Activated T-cell treated with anti-CD3 and anti-CD28 coated beads, Interleukin-2, amount 50 U/mL, for 24 hours (primary cell): ENCODE measurements around the gene RRBP1.

Source experiments
- DNase-seq: peaks from one replicate; pipeline ENCODE4 v3.0.0-alpha.2; 2020
- H3K27ac Mint-ChIP-seq: 2 replicates; pipeline ENCODE4 v1.8.0; 2020; ENCODE audit warnings: mild to moderate bottlenecking, mixed read lengths
- H3K27me3 Mint-ChIP-seq: 2 replicates; pipeline ENCODE4 v1.8.0; 2020; ENCODE audit warnings: mixed read lengths
- H3K36me3 Mint-ChIP-seq: 2 replicates; pipeline ENCODE4 v1.8.0; 2020; ENCODE audit warnings: low read depth, mixed read lengths
- H3K4me1 Mint-ChIP-seq: 2 replicates; pipeline ENCODE4 v1.8.0; 2020; ENCODE audit warnings: low read depth, mixed read lengths
- H3K4me3 Mint-ChIP-seq: 2 replicates; pipeline ENCODE4 v1.8.0; 2020; ENCODE audit warnings: mild to moderate bottlenecking, moderate library complexity, mixed read lengths
- H3K9me3 Mint-ChIP-seq: 2 replicates; pipeline ENCODE4 v1.8.0; 2020; ENCODE audit warnings: mixed read lengths

RRBP1 gene

DNA sequence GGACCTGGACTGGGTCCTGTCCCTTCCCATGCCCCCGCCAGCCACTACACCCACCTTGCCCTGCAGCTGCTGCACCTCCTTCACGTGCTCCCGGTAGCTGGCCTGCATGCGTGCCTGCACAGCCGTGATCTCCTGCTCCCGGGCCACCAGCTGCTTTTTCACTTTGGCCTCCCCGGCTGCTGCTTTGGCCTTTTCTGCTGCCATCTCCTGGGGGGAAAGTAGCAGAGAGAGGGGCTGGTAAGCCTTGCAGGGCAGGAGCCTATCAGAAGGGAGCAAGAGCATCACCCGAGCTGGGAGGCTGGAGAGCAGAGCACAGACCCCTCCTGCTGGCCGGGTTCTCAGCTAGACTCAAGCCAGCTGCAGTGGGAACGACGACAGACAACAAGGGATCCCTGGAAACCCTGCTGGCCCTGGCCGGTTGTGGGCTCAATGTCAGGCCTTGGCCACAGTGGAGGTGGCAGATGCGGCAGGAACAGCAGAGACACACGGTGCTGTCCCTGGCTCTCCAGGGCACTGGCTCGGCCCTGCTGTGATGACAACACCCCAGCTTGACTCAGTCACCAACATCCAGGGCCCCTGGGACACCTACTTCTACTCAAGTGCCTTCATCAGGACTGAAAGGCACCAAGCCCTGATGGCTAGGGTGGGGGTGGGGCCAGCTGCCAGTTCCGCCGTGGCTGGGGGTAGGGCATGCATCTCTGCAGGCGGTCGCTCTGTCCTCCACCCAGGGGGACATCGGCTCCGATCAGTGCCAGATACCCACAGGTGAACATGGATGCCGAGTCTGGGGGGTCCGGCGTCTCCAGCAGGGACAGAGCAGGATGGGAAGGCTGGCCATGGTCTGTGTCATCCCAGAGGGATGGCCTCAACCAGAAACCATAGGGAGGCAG is 45.3 kb downstream of the RRBP1 start:
- Mint-ChIP-seq H3K27ac (no peak overlapping the region), H3K36me3 (peaks cover 58% of the 10 kb centered on the region), H3K4me1 (no peaks in the 10 kb centered on the region), H3K4me3 (no peak overlapping the region), H3K9me3 (no peaks in the 10 kb centered on the region), H3K27me3 (no peaks in the 10 kb centered on the region)
- no peak for DNase-seq

DNA sequence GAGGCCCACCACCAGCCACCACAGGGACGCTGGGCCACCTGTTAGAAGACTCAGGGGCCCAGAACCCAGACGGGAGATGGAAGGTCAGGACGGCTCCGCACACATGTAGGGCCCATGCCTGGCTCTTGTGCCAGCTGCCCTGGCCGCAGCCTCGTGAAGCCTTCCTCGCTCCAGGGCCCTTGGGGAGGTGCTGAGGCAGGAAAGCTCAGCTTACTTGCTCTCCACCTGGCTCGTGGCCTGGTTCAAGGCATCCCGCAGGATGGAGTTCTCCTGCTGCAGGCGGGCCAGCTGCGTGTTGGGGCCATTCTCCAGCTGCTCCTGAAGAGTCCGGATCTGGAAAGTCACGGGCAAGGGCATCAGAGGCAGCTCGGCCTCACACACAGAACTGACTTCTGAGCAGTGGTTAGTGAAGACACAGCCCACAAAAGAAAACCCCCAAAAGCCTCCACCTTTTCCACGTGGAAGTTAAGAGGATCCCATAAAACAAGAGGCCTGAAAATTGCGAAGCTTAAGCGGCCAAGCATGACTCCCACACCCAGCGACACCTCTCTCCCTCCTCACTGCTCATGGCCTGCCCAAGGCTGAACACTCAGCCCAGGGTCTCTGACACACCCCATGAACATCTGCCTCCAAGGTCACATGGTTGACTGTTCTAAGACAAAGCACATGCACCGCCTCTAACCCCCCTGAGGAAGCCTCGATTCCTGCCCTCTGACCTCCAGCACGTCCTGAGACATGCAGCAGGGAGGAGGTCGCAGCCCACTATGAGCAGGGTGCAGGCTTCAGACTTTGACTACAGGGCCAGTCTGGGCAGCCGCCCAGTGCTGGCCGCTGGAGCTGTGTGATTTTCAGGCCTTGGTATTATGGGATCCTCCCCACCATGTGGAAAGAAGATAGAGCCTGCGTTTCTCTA is 46.5 kb downstream of the RRBP1 start:
- no peaks in the 10 kb centered on the region for H3K4me1 Mint-ChIP-seq
- H3K9me3 Mint-ChIP-seq: no peaks in the 10 kb centered on the region
- no peak overlapping the region for H3K27ac Mint-ChIP-seq
- no peak overlapping the region for H3K4me3 Mint-ChIP-seq
- no peak for DNase-seq
- peaks cover 59% of the 10 kb centered on the region for H3K36me3 Mint-ChIP-seq
- H3K27me3 Mint-ChIP-seq: no peaks in the 10 kb centered on the region

GRCh38 chr20:17634661-17635331 is 47.2 kb downstream of the RRBP1 start:
- H3K4me3 Mint-ChIP-seq: no peak overlapping the region
- H3K27ac Mint-ChIP-seq: no peak overlapping the region
- H3K36me3 Mint-ChIP-seq: peaks cover 55% of the 10 kb centered on the region

DNA sequence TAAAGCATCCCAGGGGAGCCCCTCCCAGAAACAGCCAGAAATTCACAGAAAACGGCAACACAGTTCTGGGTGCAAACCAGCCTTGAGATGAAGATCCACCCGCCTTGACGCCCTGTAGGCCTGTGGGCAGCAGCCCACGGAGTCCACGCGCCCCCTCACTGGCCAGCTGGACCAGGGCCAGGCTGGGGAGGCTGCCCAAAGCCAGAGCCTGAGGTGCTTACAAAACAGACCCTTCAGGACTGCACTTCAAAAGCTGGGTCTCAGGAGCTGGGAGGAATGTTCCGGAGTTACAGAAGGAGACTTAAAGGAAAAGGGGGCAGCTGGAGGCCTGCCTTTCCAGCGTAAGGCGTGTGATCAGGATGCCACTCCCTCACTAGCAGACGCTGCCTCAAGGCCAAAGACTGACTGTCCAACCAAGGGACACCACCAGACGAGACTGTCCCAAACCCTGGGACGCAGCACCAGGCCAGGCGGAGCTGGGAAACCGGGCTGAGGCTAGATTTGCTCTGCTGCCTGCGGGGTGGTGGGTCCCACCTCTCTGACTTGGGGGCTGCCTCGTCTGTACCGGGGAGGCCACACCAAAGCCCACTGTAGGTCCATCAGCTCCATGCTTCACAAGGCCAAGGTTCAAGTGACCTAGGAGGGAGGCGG is 48.1 kb downstream of the RRBP1 start:
- Mint-ChIP-seq H3K27me3 (no peaks in the 10 kb centered on the region), H3K4me3 (no peak overlapping the region), H3K36me3 (peaks cover 50% of the 10 kb centered on the region), H3K9me3 (no peaks in the 10 kb centered on the region), H3K27ac (no peak overlapping the region), H3K4me1 (no peaks in the 10 kb centered on the region)
- no peak for DNase-seq

More at GRCh38 chr20:17634661-17635331, 47.2 kb downstream of the RRBP1 start:
- Mint-ChIP-seq H3K27me3 (no peaks in the 10 kb centered on the region), H3K9me3 (no peaks in the 10 kb centered on the region), H3K4me1 (no peaks in the 10 kb centered on the region)
- no peak for DNase-seq

DNA sequence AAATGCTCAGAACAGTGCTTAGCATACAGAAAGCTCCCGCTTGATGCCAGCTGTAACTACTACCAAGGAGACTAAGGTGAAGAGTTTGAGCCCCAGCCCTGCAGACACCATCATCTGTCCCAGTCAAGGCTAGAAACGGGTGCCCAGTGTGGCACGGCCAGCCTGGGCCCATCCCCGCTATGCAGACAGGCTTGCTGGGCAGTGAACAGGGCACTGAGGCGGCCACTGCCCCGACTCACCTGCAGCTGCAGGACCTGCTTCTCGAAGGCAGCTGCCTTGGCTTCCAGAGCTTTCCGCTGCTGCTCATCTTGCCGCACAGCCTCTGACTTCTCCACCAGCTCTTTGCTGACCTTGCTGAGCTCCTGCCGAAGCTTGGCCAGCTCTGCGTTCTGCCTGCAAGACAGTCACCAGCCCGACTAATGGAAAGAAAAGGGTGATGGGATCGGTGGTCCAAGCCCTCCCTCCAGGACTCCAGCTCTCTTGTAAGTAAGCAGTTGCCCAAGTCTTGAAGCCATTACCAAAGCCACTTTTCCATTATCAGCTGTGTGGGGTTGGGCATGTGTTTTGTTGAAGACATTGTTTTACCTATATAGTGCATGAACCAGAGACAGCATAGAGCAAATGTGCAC is 48.7 kb downstream of the RRBP1 start:
- Mint-ChIP-seq H3K27ac (no peak overlapping the region), H3K4me1 (no peaks in the 10 kb centered on the region), H3K27me3 (no peaks in the 10 kb centered on the region), H3K9me3 (no peaks in the 10 kb centered on the region), H3K4me3 (no peak overlapping the region), H3K36me3 (peaks cover 54% of the 10 kb centered on the region)
- DNase-seq: no peak

DNA sequence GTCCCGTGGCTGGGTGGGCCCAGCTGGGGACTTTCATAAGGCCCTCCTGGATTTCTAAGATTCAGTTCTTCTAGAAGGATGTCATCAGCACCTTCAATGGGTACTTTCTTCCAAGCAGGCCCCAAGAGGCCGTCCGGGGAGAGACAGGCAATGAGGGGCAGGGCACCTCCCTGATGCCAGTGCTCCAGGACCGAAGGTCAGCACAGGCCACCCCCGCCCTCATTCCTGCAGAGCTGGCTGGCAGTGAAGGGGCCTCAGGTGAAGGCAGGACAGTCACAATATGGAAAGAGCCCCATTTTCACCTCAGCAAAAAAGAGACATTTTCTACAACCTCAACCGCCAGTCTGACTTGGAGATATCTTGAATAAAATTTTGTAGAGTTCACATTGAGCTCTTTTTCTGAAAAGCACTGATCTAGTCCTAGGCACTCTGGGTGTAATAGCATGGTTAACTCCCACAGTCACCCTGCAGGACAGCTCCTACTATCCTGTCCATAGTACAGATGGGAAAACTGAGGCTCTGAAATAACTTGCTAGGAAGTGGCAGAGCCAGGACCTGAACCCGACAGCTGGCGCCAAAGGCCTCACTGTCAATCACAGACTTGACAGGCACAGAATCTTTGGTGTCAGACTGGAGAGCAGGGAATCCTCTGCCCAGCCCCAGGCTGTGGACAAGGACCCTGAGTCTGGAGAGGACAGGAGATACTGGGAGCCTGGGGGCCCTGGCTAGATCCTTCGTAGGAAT is 50.3 kb downstream of the RRBP1 start:
- no peak overlapping the region for H3K4me3 Mint-ChIP-seq
- H3K27ac Mint-ChIP-seq: no peak overlapping the region
- no peaks in the 10 kb centered on the region for H3K9me3 Mint-ChIP-seq
- H3K36me3 Mint-ChIP-seq: peaks cover 68% of the 10 kb centered on the region
- H3K27me3 Mint-ChIP-seq: no peaks in the 10 kb centered on the region
- H3K4me1 Mint-ChIP-seq: no peaks in the 10 kb centered on the region
- DNase-seq: no peak

DNA sequence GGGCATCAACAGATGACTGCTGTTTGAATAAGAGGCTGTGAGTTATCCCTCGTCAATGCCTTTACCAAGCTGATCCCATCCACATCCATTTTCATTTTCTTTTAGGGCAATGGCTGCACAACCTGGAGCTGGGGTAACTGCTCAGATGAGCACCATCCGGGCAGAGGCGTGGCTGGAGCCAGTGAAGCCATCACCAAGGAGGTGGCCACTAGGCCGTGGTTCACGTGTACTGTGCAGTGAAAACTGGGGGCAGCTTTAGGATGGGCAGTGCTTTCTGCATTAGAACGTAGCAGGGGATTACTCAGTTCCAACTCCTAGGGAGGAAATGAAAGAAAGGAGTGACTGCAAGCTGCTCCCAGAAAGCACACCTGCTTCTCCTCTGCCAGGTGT is 51.2 kb downstream of the RRBP1 start:
- no peaks in the 10 kb centered on the region for H3K4me1 Mint-ChIP-seq
- peaks cover 69% of the 10 kb centered on the region for H3K36me3 Mint-ChIP-seq
- H3K27me3 Mint-ChIP-seq: no peaks in the 10 kb centered on the region
- no peak overlapping the region for H3K4me3 Mint-ChIP-seq
- H3K27ac Mint-ChIP-seq: no peak overlapping the region
- H3K9me3 Mint-ChIP-seq: no peaks in the 10 kb centered on the region
- DNase-seq: no peak

DNA sequence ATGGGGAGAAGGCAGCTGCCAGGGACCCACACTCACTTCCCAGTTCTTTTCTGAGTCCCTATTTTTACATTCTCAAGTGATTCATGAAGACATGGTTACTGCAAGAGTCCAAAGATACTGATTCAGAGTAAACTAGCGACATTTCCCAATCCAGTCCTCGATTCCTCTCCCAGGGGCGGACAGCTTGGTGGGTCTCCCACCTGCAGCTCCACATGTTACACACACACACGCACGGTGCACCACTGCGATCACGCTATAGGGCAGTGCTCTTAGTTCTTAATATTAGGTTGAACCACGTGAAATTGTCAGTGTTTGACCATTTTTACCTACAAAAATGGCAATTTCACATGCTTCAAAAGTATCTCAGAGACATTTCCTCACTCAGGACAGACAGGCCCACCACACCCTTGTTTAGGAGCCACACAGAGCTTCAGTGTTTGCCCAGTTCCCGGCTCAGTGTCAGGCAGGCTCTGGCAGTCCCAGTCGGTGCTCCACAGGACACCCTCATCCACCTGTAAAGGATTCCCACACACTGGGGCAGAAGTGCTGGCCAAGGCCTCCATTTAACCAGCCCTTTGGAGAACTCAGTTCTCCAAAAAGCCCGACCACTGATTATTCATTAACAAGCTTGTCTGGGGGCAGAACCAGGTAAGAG is 51.8 kb downstream of the RRBP1 start:
- Mint-ChIP-seq H3K36me3 (peaks cover 68% of the 10 kb centered on the region), H3K27me3 (no peaks in the 10 kb centered on the region), H3K27ac (no peak overlapping the region)

DNA sequence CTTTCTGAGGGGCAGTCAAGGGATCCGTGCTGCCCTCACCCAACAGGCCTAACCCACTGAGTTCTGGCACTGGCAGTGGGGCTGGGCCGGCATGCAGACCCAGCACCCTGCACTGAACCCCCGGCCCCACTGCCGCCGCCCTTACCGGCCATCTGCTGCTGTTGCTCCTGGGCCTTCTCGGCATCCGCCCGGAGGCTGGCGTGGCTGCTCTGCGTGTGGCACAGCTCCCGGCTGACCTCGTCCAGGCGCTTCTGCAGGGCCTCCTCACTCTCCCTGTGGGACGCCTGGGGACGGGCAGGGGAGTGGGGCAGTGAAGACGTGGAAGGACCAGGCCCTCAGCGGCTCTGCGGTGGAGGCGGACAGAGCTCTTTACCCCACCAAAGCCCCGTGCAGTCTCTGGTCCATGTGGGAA is 52.4 kb downstream of the RRBP1 start:
- Mint-ChIP-seq H3K4me1 (no peaks in the 10 kb centered on the region), H3K27ac (no peak overlapping the region), H3K27me3 (no peaks in the 10 kb centered on the region), H3K9me3 (no peaks in the 10 kb centered on the region), H3K4me3 (no peak overlapping the region), H3K36me3 (peaks cover 65% of the 10 kb centered on the region)
- DNase-seq: no peak

More for the DNA sequence above, 51.8 kb downstream of the RRBP1 start:
- DNase-seq: no peak
- H3K4me3 Mint-ChIP-seq: no peak overlapping the region
- no peaks in the 10 kb centered on the region for H3K9me3 Mint-ChIP-seq
- H3K4me1 Mint-ChIP-seq: no peaks in the 10 kb centered on the region

- no peak for DNase-seq
- no peaks in the 10 kb centered on the region for H3K27me3 Mint-ChIP-seq
- no peak overlapping the region for H3K4me3 Mint-ChIP-seq
- no peak overlapping the region for H3K27ac Mint-ChIP-seq
- no peaks in the 10 kb centered on the region for H3K4me1 Mint-ChIP-seq
- no peaks in the 10 kb centered on the region for H3K9me3 Mint-ChIP-seq
- peaks cover 63% of the 10 kb centered on the region for H3K36me3 Mint-ChIP-seq
Observed at GRCh38 chr20:17629025-17629424, 53.0 kb downstream of the RRBP1 start.

DNA sequence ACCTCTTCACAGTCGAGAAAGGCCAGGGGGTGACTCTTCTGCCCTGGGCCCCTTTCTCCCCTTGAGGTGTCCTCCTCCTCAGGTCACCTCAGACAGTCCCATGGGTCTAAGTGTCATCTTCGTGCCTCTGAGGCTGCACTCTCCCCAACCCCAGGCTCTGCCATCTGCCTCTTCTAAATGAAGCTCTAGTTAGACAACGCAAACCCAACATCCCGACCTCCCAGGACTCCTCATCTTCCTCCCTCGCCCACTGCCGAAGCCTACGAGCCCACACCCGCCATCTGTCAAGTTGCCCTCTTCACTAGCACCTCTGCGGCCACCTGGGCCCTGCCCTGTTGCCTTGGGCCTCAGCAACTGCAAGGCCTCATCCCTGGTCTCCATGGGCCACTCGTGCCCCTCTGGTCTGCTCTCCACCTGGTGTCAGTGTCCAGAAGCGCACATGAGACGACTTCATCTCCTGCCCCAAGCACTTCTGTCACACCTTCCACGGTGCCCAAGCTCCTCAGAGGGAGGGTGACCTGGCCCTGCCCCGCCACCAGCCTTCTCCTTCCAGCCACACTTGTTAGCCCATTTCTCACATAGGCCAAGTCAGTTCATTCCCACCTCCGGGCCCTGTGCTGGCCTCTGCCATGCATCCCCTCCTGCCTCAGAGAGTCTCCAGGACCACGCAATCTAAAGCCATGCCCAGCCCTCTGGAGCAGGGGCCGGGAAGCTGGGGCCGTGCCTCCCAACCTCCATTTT is 53.8 kb downstream of the RRBP1 start:
- H3K4me1 Mint-ChIP-seq: no peaks in the 10 kb centered on the region
- no peak for DNase-seq
- H3K9me3 Mint-ChIP-seq: no peaks in the 10 kb centered on the region
- H3K36me3 Mint-ChIP-seq: peaks cover 61% of the 10 kb centered on the region
- H3K4me3 Mint-ChIP-seq: no peak overlapping the region
- H3K27ac Mint-ChIP-seq: no peak overlapping the region
- H3K27me3 Mint-ChIP-seq: no peaks in the 10 kb centered on the region

DNA sequence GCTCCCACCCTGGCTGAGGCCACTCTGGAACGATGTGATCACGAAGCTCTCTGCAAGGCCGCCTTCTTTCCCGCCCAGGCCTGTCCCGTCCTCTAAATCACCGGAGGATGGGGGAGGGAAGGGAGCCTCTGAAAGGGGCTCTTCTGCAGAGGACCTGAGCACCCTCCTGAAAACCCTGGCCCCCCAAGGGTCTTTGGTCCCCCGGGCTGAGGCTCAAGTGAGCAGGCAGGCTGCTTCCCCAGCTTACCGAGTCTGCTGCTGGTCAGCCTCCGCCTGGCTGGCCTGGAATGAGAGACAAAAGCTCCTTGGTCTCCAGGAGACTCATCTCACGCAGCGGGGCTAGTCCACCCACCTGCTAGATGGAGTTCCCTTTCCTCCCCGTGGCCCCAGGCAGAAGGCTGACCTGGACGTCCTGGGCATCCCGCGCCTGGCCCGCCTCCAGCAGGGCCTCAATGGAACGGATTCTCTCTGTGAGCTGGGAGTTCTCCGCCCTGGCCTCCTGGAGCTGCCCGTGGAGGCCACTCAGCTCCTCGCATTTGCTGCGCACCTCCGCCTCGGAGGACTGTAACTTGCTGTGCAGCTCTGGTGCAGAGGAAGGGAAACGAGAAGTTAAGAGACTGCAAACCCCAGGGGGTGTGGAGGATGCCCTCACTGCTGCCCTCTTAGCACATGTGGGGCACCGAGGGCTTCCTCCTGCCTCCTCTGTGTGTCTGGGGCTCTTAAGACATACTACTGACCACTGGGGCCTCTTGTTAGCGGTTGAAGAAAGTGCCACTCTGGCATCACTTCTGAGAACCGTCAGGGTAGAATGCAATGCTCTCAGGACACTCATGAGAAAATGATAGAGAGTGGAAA is 54.7 kb downstream of the RRBP1 start:
- no peaks in the 10 kb centered on the region for H3K9me3 Mint-ChIP-seq
- no peaks in the 10 kb centered on the region for H3K27me3 Mint-ChIP-seq
- no peak overlapping the region for H3K27ac Mint-ChIP-seq
- H3K4me3 Mint-ChIP-seq: no peak overlapping the region
- H3K4me1 Mint-ChIP-seq: no peaks in the 10 kb centered on the region
- peaks cover 59% of the 10 kb centered on the region for H3K36me3 Mint-ChIP-seq
- DNase-seq: no peak
